GM21529 (cell line): ENCODE data around the gene UNC5CL.
A peak's percentile ranks its signal among the peaks of the same experiment; 100 is the strongest.

Experiments used
- ATAC-seq: cut with Tn5 transposase; IDR thresholded peaks from one replicate; pipeline ENCODE4 v1.9.1; 2021; ENCODE audit not compliant: unreplicated experiment

The UNC5CL gene, protein sequence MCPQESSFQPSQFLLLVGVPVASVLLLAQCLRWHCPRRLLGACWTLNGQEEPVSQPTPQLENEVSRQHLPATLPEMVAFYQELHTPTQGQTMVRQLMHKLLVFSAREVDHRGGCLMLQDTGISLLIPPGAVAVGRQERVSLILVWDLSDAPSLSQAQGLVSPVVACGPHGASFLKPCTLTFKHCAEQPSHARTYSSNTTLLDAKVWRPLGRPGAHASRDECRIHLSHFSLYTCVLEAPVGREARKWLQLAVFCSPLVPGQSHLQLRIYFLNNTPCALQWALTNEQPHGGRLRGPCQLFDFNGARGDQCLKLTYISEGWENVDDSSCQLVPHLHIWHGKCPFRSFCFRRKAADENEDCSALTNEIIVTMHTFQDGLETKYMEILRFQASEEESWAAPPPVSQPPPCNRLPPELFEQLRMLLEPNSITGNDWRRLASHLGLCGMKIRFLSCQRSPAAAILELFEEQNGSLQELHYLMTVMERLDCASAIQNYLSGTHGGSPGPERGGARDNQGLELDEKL

DNA sequence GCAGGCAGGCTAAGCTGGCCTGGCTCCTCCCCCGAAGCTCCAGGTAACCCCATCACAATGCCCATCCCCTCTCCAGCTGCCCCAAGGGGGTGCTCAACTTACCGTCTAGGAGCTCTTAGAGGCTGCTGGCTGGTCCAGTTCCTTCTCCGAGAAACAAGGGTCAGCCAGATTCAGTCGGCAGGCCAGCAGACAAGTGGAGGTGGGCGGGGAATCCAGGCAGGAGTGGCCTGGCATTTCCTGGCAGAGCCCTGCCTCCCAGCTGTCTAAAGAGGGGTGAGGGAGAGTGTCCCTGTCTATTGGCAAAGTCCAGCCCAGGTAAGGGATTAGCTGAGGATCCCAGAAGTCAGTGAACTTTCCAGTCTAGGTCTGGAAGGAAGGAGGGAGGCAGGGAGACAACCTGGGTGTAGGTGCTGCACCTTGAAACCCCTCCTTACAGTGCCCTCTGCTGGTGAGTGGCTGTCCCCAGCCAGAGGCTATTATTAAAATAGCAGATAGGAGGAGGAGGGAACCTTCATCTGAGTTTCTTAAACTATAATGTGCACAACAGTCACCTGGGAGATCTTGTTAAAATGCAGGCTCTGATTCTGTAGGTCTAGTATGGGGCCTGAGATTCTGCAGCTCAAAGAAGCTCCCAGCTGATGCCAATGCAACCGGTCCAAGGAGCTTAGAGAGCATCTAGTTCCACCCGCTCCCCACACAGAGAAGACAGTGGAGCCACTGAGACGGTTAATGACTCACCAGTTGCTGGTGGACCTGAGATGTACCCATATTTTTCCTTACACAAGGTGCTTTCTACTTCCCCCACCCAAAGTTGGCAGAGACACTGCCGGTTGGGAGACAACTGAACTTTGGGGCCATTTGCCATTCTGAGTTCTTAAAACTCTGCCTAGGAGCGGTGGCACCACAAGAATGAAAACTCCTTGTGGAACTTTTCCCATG, at the start of gene UNC5CL:
Gene UNC5CL, minus strand, starts transcription at position 162 of the 939 bp plus-strand sequence. CDS start 4,147 bp downstream, outside the sequence.
- ATAC-seq, result no peak

DNA sequence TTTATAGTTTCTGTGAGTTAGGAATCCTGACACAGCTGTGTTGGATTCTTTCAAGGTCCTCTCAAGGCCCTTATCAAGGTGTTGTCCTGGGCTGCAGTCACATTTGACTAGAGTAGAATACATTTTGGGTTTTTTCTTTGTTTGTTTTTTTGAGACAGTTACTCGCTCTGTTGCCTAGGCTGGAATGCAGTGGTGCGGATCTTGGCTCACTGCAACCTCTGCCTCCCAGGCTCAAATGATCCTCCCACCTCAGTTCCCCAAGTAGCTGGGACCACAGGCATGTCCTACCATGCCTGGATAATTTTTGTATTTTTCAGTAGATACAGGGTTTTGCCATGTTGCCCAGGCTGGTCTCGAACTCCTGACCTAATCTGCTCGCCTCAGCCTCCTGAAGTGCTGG, 49.4 kb upstream of the UNC5CL start:
- no peak for ATAC-seq

DNA sequence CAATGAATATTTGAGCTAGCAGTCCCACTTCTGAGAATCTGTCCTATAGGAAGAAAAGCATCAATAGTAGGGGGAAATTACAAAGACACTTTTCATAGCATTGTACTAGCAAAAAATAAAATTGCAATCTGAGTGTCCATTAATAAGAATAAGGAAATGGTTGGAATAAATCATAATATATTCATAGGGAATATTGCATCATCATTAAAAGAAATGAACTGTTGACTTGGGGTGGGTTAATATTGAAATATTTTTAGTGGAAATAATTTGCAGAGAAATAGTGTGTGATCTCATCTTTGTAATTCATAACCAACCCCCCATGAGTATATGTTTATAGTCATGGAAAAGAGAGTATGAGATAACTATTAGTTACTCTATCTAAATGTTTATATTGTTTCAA, 46.2 kb upstream of the UNC5CL start:
- ATAC-seq, result no peak

DNA sequence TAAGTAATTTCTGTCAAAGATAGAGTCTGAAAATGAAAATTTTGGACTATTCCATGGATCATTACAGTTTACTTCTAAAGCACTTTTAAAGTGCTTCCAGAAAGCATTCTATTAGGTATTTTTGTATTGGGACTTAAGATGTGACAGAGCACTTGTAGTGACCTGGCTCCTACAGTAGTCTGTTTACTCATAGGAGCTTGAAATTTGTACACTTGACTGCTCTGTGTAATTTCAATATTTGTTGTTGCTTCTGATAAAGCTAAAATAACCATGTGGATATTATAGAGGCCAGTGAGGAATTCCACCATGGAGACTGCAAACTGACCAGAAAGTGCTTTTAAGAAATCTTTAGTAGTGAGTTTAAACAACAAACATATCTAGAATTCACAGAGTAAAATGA, 44.1 kb upstream of the UNC5CL start:
- no peak for ATAC-seq

DNA sequence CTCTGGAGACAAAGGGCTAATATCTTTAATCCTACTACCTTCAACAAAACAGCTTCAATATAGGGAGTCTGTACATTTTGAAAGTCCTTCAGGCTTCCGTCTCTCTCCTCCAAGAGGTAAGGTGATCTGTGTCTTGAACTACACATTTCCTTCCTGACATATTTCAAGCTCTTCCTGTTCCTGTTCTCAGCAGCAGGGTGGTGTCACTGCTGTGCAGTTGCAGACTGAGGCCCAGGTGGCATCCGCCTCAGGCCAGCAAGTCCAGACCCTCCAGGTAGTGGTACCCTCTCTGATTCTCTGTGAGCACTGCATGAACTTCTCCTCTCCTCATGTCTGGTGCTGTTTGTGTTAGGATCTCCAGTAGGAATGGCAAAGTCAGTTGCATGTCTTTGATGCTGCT, 41.6 kb upstream of the UNC5CL start:
- no peak for ATAC-seq

DNA sequence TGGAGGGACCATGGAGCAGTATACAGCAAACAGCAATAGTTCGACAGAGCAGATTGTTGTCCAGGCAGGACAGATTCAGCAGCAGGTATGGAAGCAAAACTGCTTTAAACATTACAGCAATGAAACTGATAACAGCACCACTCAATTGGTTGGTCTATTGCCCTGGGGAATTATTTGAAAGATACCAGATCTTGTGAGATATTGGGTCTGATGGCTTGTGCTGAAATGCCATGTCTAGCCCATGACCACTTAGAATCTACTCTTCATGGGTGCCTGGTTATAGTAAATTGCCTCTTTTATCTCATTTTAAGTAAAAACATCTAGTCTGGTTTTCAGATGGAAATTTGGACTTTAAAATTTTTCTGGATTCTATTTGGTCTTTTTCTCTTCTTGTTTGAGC, 40.1 kb upstream of the UNC5CL start:
- ATAC-seq, result no peak

DNA sequence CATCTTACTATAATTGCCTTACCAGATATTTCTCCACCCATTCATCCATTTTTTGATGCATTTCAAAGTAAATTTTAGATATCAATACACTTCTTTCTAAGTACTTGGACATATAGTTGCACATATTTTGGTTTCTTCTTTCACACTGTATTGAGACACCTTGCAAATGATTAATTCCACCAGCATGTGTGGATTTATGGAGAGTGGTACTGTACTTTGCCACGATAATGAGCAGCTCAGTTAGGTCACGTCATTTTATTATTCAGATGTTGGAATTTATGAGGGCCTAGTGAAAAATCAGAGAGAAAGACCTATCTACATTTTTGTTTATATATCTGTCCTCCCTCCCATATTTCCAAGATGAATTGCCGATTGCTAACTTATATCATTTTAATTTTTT, 39.1 kb upstream of the UNC5CL start:
- ATAC-seq, result no peak

DNA sequence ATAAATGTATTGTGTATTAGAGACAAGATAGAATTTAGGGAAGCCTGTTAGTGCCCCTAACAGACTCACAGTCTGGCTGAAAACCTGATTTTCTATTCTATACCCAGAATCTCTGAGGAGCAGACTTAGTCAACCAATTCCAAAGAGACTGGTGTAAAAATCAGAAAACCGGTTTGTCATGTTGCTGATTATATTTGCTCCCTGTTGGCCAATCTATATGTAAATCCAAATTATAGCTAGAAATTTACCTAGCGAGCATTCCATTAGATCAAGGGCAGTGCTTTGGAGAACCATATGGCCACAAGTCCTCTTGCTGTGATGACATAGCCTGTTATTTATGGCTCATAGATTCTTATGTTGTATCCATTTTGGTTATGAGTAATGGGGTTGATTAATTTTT, 38.5 kb upstream of the UNC5CL start:
- no peak for ATAC-seq

DNA sequence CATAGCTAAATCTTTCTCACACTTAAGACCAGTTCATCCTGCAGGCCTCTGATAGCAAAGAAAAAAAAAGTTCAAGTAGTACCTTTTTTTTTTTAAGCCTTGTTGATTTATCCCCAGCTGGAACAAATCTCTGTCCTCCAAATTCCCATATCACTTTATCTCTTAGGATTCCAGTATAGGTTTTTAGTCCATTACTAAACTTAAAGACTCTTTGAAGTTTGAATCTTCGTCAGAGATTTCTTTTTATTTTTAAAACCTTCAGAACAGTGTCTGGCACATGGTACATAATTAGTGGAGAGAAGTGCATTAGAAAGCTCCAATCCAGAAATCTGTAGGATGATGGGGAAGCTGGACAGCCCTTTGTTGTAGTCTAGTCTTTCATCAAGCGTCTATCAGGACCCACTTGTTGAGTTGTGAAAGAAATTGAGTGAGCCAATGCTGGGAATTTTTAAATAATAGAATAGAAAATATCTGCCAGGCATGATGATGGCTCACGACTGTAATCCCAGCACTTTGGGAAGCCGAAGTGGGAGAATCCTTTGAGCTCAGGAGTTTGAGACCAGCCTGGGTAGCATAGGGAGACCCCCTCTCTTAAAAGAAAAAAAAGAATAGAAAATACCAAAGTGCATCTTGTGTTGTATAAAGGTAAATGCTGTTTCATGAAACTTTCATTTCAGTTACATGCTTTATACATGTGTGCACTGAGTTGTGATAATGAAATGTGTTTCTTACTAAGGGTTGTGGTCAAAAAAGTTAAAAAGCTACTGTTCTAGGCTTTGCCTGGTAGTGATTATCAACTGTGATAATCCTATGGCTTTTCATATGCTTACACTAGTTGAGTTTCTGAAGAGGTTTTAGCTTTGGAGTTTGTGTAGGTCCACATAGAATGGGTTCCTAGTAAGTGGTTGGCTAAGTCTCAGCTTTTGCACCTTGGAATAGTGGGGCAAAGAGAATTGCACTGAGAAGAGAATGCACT, 36.9 kb upstream of the UNC5CL start:
- no peak for ATAC-seq

DNA sequence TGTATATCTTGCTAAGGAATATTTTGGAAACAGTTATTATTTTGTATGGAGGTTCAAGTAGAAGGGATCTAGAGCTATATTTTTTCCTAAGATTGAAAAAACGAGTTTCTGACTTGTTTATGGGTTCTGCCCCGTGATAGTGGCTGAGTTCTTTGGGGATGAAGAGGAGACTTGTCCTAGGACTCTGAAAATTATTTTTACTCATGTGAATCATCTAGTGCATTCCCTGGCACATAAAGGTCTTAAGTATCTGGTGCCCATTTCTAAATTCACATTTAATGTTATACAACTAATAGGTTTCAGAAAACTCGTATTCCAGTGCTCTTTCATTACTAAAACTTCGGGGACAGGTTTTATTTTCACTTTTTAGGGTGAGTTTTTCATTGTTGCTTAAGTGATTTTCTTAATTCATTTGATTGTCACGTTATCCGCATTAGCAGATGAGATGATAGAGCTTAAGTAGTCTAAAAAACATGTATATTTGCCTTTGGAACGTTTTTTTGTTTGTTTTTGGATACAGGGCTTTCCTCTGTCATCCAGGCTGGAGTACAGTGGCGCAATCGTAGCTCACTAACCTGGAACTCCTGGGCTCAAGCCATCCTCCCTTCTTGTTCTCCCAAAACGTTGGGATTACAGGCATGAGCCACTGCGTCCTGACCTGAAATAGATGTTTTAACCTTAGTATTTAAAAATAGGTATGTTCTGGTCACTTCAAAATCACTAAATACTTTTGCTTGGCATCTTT, 35.8 kb upstream of the UNC5CL start:
- no peak for ATAC-seq

DNA sequence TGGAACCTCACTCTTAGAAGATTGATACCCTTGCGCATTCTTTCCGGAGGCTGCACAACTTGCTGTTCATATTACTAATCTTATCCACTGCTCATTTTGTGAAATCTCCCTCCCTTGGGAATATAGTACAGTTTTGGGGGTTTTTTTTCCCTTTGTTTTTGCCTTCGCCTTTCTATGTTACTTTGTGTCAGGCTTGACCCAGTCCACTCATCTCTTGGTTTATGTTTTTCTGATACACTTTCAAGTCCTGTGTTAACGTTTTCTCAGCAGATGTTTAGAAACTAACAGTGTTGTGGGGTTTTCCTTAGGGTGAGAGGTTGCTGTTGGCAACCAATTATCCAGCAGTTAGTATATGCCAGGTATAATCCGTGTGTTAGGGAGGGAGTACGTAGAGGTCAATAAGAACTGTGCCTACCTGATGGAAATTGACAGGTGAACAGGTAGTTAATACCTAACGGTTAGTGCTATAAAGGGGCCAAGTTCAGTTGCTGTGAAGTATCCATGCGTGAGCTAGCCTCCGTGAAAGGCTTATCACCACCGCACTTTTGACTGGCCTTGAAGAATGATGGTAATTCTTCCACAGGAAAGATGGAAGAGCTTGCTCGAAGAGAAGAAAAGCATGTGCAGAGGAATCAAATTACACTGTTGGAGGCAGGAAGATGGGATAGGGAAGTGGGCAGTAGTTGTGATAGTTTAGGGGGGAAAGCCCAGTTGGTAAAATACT, 35.1 kb upstream of the UNC5CL start:
- ATAC-seq, result no peak

DNA sequence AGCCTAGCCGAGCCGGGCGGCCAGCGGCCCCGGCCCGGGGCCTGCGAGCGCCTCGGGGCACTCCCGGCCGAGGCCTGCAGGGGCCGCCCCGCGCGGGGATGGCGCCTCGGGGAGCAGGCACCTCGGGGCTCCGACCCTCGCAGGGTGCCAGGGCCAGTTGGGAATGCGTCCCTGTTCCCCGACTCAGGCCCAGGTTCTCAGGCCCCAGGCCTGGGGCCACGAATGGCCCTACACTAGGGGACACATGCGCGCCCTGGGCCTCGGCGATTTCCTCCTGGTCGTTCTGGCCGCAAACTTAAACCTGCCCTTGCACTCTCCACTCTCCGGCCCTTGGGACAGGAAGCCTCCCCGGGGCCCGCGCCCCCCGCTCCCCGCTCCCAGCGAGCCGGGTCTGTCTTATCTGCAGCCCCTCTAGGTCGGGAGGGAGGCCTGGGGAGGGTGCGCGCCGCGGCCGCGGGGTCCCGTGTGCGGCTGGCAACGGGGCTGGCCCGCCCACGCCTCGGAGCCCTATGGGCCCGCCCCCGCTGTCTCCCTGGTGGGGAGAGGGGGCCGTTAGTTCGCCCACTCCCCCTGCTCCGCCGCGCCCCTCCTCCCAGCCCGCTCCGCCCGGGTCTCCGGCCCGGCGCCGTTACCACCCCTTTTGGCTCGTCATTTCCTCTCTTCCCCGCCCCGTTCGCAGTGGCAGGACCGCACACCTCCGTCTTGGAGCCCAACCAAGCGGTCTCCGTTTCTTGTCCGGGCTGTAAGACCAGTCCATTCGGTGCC, 34.4 kb upstream of the UNC5CL start:
- ATAC-seq, result peak; percentile 32

DNA sequence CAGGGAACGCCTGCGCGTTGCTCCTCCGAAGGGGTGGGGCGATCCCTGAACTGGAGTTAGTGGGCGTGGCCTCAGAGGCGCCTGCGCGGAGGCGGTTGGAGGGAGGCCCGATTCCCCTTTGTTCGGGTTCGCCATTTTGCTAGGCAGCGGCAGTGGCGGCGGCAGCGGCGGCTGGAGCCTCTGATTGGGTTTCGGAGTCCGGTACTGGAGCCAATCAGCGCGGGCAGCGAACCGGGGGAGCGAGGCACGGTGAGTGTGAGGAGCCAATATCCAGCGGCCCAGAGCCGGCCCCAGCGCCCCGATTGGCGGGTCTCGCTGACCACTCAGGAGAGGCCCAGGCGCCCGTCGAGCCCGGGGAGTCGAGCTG, 33.8 kb upstream of the UNC5CL start, which contains the start of gene NFYA:
Gene NFYA, plus strand, starts transcription at position 139 of the 367 bp plus-strand sequence. CDS start 6,116 bp downstream, outside the sequence.
- ATAC-seq, result peak; percentile 61

DNA sequence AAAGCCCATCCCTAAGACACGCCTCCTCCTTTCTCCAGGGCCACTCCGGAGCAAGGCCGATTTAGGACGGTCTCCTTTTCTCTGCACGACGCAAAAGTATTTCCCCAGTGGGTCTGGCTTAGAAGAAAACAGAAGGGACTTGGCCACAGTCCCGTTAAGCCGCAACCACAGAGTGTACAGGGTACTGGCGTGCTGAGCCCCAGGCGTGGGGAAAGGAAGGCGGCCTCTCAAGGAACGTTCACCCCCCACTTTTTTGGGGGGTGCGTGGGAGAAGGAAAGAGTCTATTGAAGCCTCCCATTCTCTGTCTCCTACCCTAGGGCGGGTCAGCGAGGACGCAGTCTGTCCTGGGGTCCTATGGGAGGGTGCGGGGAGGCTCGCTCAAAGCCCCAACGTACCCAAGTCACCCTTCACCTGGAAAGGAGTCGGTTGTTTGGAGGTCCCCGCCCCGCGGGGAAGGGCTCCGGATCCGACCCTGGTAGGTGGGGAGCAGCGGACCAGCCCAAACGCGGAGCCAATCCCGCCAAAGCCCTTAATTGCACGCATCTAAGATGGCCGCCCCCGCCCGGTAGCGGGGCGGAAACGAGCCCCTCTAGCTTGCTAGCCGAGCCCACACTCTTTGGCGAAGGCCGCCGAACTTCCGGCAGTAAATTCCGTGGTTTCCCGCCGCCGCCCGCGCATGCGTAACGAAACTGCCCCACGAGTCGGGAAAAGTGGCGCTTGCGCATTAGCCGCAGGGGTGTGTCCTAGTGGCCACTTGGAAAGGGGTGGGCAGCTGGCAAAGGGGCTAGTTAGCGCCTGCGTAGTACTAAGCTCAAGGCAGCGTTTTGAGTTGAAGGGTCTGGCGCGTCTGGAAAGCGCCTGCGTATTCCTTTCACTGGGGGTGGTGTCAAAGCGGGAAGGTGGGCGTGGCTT, 33.2 kb upstream of the UNC5CL start, which contains the start of gene OARD1:
Gene OARD1, minus strand, starts transcription at position 434 of the 913 bp plus-strand sequence. CDS start 722 bp downstream, outside the sequence.
- ATAC-seq, result peak; percentile 66

DNA sequence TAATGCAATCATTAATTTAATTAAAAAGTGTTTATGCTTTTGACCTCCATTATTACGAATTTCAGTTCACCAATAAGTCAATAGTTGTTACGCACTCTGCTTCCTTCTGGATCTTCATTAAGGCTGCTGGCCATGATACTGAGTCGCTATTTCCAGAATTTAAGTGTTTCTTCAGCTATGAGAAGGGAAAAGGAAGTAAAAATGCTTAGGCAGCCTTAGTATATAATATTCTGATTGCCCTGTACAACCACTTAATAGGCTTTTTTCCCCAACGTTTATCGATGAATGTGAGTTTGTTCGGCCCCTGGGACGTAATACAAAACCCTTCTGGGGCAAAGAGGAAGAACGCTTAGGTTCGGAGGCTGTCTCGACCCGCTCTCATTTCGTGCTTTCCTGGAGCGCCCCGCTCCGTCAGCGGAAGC, 32.5 kb upstream of the UNC5CL start:
- ATAC-seq, result no peak

DNA sequence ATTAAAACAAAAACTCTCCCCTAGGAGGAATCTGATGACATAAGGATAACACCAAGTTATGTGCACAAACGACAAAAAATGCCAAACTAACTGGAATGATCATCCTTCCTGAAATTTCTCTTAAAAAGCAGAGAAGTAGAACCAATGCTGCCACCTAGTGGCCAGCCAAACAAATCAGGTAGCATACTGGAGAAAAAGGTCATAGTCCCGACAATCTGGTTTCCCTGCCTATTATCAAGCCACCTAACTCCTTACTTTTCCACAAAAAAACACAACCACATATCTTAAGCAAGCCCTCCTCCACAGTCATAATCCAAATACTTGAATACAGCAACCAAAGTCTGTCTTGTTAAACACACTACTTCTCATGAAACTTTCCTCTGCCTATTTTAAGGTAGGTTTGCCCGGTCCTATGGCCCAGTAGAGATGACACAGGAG, 27.9 kb upstream of the UNC5CL start:
- ATAC-seq, result no peak

DNA sequence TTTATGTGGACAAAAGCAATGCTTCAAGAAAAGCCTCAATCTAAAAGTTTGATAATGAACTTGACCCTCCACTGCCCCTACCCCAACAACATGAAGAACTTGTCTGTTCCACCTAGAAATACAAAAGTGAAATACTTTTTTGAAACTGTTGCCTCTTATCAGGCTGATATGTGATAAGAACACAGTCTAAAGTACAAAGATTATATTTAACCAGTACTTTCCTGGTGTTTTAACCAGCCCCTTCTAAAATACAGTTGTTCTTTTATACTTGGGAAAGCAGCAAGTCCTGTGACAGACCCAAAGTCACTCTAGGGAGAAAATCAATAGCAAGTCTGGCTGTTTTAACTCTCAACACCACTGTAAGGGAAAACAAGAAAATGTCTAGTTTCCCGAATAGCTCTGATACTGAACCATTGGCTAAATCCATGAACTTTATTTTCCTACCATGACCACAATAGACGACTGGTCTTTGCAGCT, 26.6 kb upstream of the UNC5CL start:
- no peak for ATAC-seq
